K562 (cell line): ENCODE data around the gene ACYP2. TPM values are rescaled to one million over a fixed set of nuclear protein-coding genes. Genes with fewer than 3 reads are reported as not detected.

ENCODE experiments used
- ATAC-seq: fragments of 200-7000 bp; cut with Tn5 transposase; 3 replicates; pipeline ENCODE4 v1.9.1; 2020; ENCODE audit warnings: moderate library complexity
- BruUV-seq: library from RNA; stranded (reverse); fragments of 400-500 nt; replicated peaks from 2 replicates; lab custom pipeline; 2021; lab: Mats Ljungman, UMichigan
- CTCF ChIA-PET: fragments of 300-600 bp; formaldehyde crosslinking; extraction: SDS; loops from one replicate; lab custom pipeline; 2021; ENCODE audit warnings: low intra/inter-chr PET ratio; lab: Yijun Ruan, JAX
- POLR2A ChIA-PET: fragments of 300-600, 350-650 bp; sonication (Branson Sonifier 250); formaldehyde crosslinking; extraction: SDS; loops from one replicate; lab custom pipeline; 2021; ENCODE audit warnings: antibody characterized with exemption, inconsistent platforms; lab: Yijun Ruan, JAX
- DNase-seq, 4 experiments: peaks; one replicate each; pipeline versions ENCODE4 v3.0.0 to v3.0.0-alpha.2; 2011 to 2018; ENCODE audit warnings: low spot score in 3 of 4, mixed read lengths in 3 of 4; ENCODE audit errors: extremely low read depth in 1 of 4
- FAIRE-seq: peaks from 2 replicates; lab custom pipeline; 2011; peaks lifted over from hg19 to GRCh38; lab: Jason Lieb, UNC
- H2AFZ ChIP-seq: 2 replicates; pipeline ENCODE4 v1.6.0; 2011; ENCODE audit warnings: low read depth, low read length, control low read depth, inconsistent platforms
- H3K27ac ChIP-seq: fragments of 200-600 bp; 3 replicates; pipeline ENCODE4 v1.8.0; 2011; ENCODE audit warnings: low read depth, mild to moderate bottlenecking, control low read depth, inconsistent platforms, low read length, moderate library complexity, mixed read lengths; ENCODE audit errors: extremely low read depth
- H3K27me3 ChIP-seq, 2 experiments: fragments of 300-600 bp in 1 of 2; 2 replicates in 1 of 2; 3 replicates in 1 of 2; pipeline versions ENCODE4 v1.6.0 to v1.8.0; 2011; ENCODE audit warnings: inconsistent platforms in 2 of 2, low read length in 2 of 2, mild to moderate bottlenecking in 1 of 2, mixed read lengths in 1 of 2, moderate library complexity in 1 of 2; ENCODE audit not compliant: control insufficient read depth in 2 of 2, insufficient read depth in 2 of 2
- H3K36me3 ChIP-seq: fragments of 300-600 bp; 3 replicates; pipeline ENCODE4 v1.8.0; 2011; ENCODE audit warnings: mild to moderate bottlenecking, low read length, inconsistent platforms; ENCODE audit not compliant: control insufficient read depth, insufficient read depth
- H3K4me1 ChIP-seq, 2 experiments: fragments of 200-600 bp in 1 of 2; replicated peaks in 1 of 2; 2 replicates in 1 of 2; 3 replicates in 1 of 2; pipeline versions ENCODE4 v1.5.1 to v1.8.0; 2011; ENCODE audit warnings: inconsistent platforms in 2 of 2, low read length in 2 of 2, mild to moderate bottlenecking in 1 of 2, mixed read lengths in 1 of 2, moderate library complexity in 1 of 2; ENCODE audit not compliant: control insufficient read depth in 2 of 2, insufficient read depth in 2 of 2
- H3K4me2 ChIP-seq: 2 replicates; pipeline ENCODE4 v1.6.1; 2011; ENCODE audit warnings: low read length, control low read depth, inconsistent platforms, mixed read lengths; ENCODE audit not compliant: insufficient read depth
- H3K4me3 ChIP-seq: fragments of 200-600 bp; sonication (generic), shearing (Covaris generic); 2 replicates; pipeline ENCODE4 v1.5.1; 2016; ENCODE audit warnings: control low read depth, inconsistent platforms
- H3K79me2 ChIP-seq: fragments of 200-600 bp; 3 replicates; pipeline ENCODE4 v1.8.0; 2011; ENCODE audit warnings: low read length, inconsistent platforms; ENCODE audit not compliant: control insufficient read depth, insufficient read depth
- H3K9ac ChIP-seq, 2 experiments: 2 replicates each; pipeline versions ENCODE4 v1.6.0 to v1.6.1; 2011; ENCODE audit warnings: low read depth in 2 of 2, low read length in 2 of 2, control low read depth in 1 of 2, inconsistent platforms in 1 of 2, mild to moderate bottlenecking in 1 of 2, mixed read lengths in 1 of 2; ENCODE audit not compliant: insufficient read depth in 1 of 2
- H3K9me1 ChIP-seq: one replicate; pipeline ENCODE4 v1.6.0; 2011; ENCODE audit warnings: inconsistent platforms, mild to moderate bottlenecking, low read length, moderate library complexity; ENCODE audit not compliant: control insufficient read depth, insufficient read depth
- H3K9me3 ChIP-seq: replicated peaks from 2 replicates; pipeline ENCODE4 v1.5.1; 2011; ENCODE audit warnings: low read depth, low read length, inconsistent platforms; ENCODE audit not compliant: control insufficient read depth, insufficient read depth
- H4K20me1 ChIP-seq: replicated peaks from 2 replicates; pipeline ENCODE4 v1.6.1; 2011; ENCODE audit warnings: low read length, inconsistent platforms, mixed read lengths; ENCODE audit not compliant: control insufficient read depth, insufficient read depth
- DACH1 ChIP-seq: fragments of 450-650 bp; IDR thresholded peaks from 2 replicates; pipeline ENCODE4 v1.6.1; 2018; ENCODE audit not compliant: partially characterized antibody
- E4F1 ChIP-seq: fragments of 250-450 bp; sonication (Bioruptor Pico); IDR thresholded peaks from 2 replicates; pipeline ENCODE4 v1.5.0; 2021; ENCODE audit warnings: mild to moderate bottlenecking, borderline replicate concordance
- EZH2 ChIP-seq: IDR thresholded peaks from 2 replicates; pipeline ENCODE4 v1.6.1; 2012; ENCODE audit warnings: low read depth, mild to moderate bottlenecking, inconsistent platforms, low read length, borderline replicate concordance
- LARP7 ChIP-seq: fragments of 450-650 bp; IDR thresholded peaks from 2 replicates; pipeline ENCODE4 v1.6.1; 2016
- SREBF2 ChIP-seq: sonication (generic); formaldehyde crosslinking; IDR thresholded peaks from 2 replicates; pipeline ENCODE4 v1.4.0; 2020; ENCODE audit warnings: mild to moderate bottlenecking, missing genetic modification reagents
- THRA ChIP-seq: fragments of 450-650 bp; IDR thresholded peaks from 2 replicates; pipeline ENCODE4 v1.6.1; 2017; ENCODE audit warnings: mild to moderate bottlenecking, moderate library complexity
- ZBTB12 ChIP-seq: fragments of 250-450 bp; sonication (Bioruptor Pico); IDR thresholded peaks from 2 replicates; pipeline ENCODE4 v1.4.0; 2020
- ZNF561 ChIP-seq: fragments of 450-650 bp; formaldehyde crosslinking; conservative IDR thresholded peaks from 2 replicates; pipeline ENCODE4 v1.4.0; 2020; ENCODE audit warnings: mild to moderate bottlenecking, moderate library complexity
- WGBS: fragments of 100-300 bp; shearing (Covaris generic); methylation state at CpG from one replicate; pipeline ENCODE4 v1.1.6; 2016; ENCODE audit warnings: low coverage, mixed read lengths; ENCODE audit not compliant: insufficient coverage; ENCODE audit errors: missing lambda C conversion rate; 5-methylcytosine and 5-hydroxymethylcytosine counted together
- in situ Hi-C: fragments of 300-500 bp; cut with MboI; formaldehyde crosslinking; loops from 4 replicates; pipeline ENCODE4 v1.15.0; 2018; ENCODE audit warnings: inconsistent platforms, mixed read lengths
- intact Hi-C: fragments of 100-400 bp; cut with micrococcal nuclease; formaldehyde crosslinking; loops from 2 replicates; pipeline ENCODE4 v1.14.2; 2022
- polyA plus RNA-seq, 8 experiments: library from polyadenylated mRNA; depleted of rRNA in 4 of 8; stranded (reverse) in 5 of 8; unstranded in 3 of 8; fragments of >200 nt; fragmentation: Nextera tagmentation in 2 of 8; fragmentation: Illumina TruSeq in 1 of 8; extraction: Ambion mirVana in 2 of 8; extraction: Trizol in 1 of 8; gene quantifications; 2 replicates each; pipeline versions ENCODE4 v1.2.1 to v1.2.3, GENCODE V29; 2011 to 2014; ENCODE audit warnings: inconsistent platforms in 1 of 8, missing spikeins in 1 of 8
- total RNA-seq, 7 experiments: library from RNA; depleted of rRNA in 6 of 7; stranded (reverse); fragments of >200 nt in 6 of 7; fragmentation: Illumina TruSeq in 2 of 7; extraction: Trizol in 2 of 7; gene quantifications; 2 replicates each; pipeline versions ENCODE4 v1.2.1 to v1.2.3, GENCODE V29; 2011 to 2021; ENCODE audit warnings: low replicate concordance in 1 of 7

The ACYP2 gene
- total and polyA plus RNA-seq, 9 of the 15 experiments (the other 6 are each of a cell fraction or from before 2014, with no cell fraction given), result 1.0 to 4.1 (median 2.0) TPM

GRCh38 chr2:54088719-54089118 is 26.7 kb upstream of the ACYP2 start:
- 29% methylated on average over 2 of the region's 2 CpGs for WGBS
- H3K4me1 ChIP-seq, result peaks cover 8 to 11% of the 10 kb centered on the region in 2 experiments; a peak in 4 of 5 replicates
- no peaks in the 10 kb centered on the region for H4K20me1 ChIP-seq
- no peak overlapping the region for H3K4me3 ChIP-seq
- FAIRE-seq (peak; percentile 44), DNase-seq (no peak), ATAC-seq (no peak; the same call in 2 of the 3 replicates)
- no peaks in the 10 kb centered on the region for H3K9me1 ChIP-seq
- POLR2A ChIA-PET, result interaction anchor here (0.6 to 1.0 kb wide), 5 partner anchors 20 to 722 kb away, joined by 3 read pairs; partner anchors contain the start of gene ACYP2
- 0 out of 3 replicates have a peak overlapping the region, but pooled peaks have one; percentile 16 for H3K27ac ChIP-seq
- intact Hi-C loops, result no loop called here
- no TSS peak for BruUV-seq
- CTCF ChIA-PET, result no interaction called here
- no peaks in the 10 kb centered on the region for H3K36me3 ChIP-seq
- in situ Hi-C loops, result no loop called here
- H3K9ac ChIP-seq, result peak overlapping the region in 1 of 2 experiments; percentile 19; a peak in 1 of 4 replicates
- TF ChIP-seq DACH1 (peak; percentile 9), THRA (no peak)
- H3K9me3 ChIP-seq, result peaks cover under 1% of the 10 kb centered on the region; the same call in 1 of the 2 replicates
- peak overlapping the region; percentile 82 for H2AFZ ChIP-seq
- H3K4me2 ChIP-seq, result peak overlapping the region; percentile 22; the same call in 1 of the 2 replicates
- no peaks in the 10 kb centered on the region for H3K27me3 ChIP-seq
- H3K79me2 ChIP-seq, result no peaks in the 10 kb centered on the region

- BruUV-seq, result no TSS peak
- peaks cover 7 to 11% of the 10 kb centered on the region in 2 experiments; a peak in 3 of 5 replicates for H3K4me1 ChIP-seq
- POLR2A ChIA-PET, result no interaction called here
- TF ChIP-seq LARP7 (no peak), E4F1 (no peak), EZH2 (no peak), ZNF561 (CRISPR knock-in tag) (no peak), SREBF2 (CRISPR knock-in tag) (no peak), ZBTB12 (CRISPR knock-in tag) (no peak)
Observed at GRCh38 chr2:54090521-54091117, 24.8 kb upstream of the ACYP2 start.

More at GRCh38 chr2:54090521-54091117, 24.8 kb upstream of the ACYP2 start:
- Histone ChIP-seq H3K27me3 (no peaks in the 10 kb centered on the region), H3K9me3 (no peaks in the 10 kb centered on the region), H3K27ac (no peak overlapping the region), H3K4me3 (no peak overlapping the region), H3K36me3 (no peaks in the 10 kb centered on the region), H3K79me2 (no peaks in the 10 kb centered on the region), H3K9me1 (no peaks in the 10 kb centered on the region), H4K20me1 (no peaks in the 10 kb centered on the region), H3K4me2 (no peak overlapping the region), H3K9ac (no peak overlapping the region), H2AFZ (no peak overlapping the region)
- in situ Hi-C loops, result no loop called here
- DNase-seq, result no peak
- intact Hi-C loops, result no loop called here
- ATAC-seq, result no peak
- 67% methylated on average over 8 of the region's 8 CpGs for WGBS
- no peak for FAIRE-seq
- CTCF ChIA-PET, result no interaction called here
